Amniotic stem cell (primary cell): ENCODE data around the gene ART1.
"Not testable (repeated sequence)": the region's sequence is repeated elsewhere in the genome, so short reads cannot be mapped to it uniquely, and the experiment has no call there.

Experiments
- DNase-seq: peaks from one replicate; lab custom pipeline; 2025; lab: John Stamatoyannopoulos, UW

ART1 gene

DNA sequence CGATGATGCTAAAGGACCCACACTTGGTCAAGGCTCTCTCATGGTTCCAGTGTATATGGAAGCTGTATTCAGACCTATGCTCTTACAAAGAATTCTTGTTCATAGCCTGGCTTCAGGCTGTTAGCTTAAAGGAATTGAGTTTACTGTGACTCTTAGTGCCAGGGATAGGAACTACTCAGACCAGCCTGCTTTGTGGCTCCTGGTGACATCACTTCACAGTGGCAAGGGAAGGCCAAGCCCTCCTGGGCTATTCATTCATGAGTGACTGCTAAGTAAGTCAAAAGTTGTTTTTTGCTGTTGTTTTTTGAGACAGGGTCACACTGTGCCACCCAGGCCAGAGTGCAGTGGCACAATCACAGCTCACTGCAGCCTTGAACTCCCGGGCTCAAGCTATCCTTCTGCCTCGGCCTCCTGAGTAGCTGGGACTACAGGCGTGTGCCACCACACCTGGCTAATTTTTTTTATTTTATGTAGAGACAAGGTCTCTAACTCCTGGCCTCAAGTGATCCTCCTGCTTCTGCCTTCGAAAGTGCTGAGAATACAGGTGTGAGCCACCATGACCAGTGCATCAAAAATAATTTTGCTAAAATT, 12.8 kb upstream of the ART1 start:
- DNase-seq = no peak

DNA sequence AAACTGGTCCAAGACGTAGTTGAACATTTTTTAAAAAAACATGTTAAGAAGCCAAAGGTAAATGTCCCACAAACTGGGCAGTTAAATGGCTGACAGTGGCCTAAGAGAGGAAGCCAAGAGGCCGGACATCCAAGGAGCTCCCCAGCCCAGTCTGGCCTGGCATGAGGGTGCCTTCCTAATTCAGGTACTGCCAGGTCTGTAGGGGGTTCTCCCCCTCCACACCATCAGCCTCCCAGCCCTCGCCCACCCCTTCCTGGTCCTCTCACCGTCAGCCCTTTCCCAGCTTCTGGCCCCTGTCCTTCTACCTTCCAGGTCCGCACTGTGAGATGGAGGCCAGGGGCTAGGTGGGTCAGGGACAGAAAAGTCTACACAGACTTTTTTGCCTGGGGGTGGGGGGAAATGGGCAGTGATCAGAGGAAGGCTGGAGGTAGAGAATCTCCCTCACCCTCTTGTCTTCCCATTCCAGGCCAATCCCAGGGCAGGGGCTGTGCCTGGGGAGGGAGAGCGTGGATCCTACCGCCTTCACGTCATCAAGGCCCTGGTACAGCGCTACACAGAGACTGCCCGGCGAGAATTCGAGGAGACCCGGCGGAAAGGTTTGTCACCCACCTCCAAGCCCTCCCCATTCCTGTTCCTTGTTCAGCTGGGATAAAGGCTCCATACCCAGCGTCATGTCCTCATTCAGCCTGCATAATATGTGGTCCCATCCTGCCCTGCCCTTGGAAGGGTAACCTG, 9.1 kb upstream of the ART1 start:
- no peak for DNase-seq

DNA sequence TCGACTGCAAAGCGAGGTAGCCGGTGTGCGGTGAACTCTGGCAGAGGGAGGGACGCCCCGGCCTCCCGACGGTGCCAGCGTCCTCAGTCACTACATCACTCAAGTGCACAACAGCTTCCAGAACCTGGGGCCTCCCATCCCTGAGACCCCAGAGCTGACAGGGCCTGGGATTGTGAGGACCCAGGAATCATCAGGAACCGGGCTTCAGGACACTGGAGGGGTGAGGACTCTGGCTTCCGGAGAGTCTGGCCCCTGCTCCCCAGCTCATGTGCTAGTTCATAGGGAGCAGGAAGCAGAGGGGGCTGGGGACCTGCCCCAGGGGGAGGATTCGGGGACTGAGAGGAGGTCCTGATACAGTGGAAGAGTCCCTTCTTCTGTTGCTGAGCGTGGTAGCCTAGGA, 7.7 kb upstream of the ART1 start:
- no peak for DNase-seq

DNA sequence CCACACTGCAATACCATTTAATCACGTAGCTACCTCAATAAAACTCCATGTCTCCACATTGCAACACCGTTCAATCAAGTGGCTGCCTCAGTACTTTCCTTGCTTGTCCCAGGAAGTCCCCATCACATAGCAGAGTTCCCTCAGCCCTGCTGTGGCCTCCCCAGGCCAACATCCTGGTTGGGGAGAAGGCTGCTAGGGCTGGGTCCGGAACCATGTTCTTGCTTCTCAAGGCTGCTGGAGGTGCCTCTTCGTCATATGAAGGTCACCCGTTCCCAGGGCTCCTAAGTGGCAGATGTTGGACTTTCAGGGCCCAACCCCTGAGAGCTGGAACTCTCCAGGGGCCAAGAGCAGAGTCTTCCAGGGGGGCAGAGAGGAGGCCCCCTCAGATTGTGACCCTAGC, 6.4 kb upstream of the ART1 start:
- no peak for DNase-seq

DNA sequence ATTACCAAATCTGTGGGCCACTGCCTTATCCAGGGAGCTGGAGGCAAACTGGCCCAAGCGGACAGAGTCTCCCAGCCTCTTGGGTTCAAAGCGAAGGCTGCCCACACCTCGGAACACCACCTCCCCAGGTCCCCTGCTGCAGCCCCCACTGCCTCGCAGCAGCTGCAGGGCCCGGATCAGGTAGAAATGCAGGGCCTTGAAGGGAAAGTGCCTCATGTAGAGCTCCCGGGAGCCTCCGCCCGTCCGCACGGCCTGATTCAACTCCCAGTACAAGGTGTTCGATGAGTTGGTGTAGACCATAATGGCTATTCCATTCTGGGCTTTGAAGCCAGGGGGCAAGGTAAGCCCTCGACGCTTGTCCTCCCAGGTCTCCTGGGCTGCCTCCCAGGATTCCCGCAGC, 5.1 kb upstream of the ART1 start:
- no peak for DNase-seq

DNA sequence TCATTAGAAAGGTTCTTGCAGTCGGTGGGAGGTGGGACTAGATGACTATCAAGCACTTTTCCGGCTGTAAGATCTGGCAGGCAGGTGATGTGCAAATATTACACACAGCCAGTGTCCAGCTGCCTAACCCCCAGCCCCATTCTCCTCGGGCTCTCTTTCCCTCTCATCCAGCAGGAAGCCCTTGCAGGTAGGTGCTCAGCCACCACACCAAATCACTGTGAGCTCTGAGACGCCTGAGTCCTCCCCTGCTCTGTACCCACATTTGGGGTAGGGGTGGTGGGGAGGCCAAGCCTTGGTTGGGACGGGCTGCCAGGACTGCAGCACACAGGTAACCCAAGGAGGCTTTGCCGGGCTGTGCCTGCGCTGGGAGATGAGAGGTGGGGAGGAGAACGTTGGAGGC, 3.7 kb upstream of the ART1 start:
- no peak for DNase-seq

DNA sequence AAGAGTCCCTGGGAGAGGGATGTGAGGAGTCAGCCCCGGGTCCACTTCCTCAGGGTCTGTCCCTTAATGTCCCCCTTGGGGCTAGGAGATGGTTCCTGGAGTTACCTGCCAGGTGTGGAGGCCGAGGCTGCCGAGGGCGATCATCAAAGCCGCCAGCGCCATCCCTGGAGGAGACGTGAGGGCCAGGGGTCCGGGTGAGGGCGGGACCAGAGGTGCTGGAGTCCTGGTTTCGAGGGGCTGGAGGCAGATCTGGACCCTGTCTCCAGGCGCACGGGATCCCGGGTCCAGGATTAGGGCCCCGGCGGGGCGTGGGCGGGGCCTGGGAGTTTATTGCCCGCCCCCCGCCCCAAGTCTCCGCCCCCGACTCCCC, 3.2 kb upstream of the ART1 start, which contains the start of gene ART5:
ART5 (minus strand) TSS at position 292 of the 370 bp plus-strand sequence; CDS start at position 162, 130 bp downstream.
- no peak for DNase-seq

DNA sequence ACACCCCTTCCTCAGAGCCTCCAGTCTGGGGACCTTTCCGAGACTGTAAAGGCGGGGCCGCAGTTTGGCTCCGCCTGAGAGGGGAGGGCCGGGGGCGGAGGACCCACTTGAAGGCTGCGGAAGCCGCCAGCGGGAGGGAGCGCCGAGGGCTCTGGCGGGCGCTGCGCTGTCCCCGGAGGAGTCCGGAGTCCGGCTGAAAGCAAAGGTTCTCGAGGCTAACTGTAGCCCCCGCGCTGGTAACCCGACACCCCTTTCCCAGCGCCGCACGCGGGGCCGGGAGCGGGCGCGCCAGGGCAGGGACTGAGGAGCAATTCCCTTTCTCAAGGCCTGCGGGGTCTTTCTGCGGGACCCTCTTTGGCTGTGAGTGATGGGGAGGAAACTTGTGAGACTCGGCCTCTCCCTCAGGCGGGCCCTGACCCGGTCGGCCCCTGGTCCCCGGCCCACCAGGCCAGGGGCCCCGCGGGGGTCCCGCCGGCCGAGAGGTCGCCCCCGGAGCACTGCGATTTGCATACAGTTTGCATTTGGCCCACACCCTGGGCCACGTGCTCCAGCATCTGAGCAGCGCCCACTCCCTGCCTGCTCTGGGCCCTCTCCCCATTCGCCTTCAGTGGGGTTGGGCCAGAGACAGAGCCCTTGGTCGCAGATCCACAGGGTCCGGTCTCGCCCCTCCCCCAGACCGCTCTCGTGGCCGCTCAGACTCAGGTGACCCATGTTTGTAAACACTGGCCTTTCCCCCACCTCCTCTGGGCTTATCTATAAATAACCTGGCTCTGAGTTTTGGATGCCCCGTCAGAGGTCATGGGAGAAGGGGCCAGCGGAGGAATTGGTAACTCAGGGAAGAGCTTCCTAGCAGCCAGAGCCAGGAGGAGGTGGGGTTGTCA, 2.6 kb upstream of the ART1 start:
- DNase-seq = peak; percentile 32

DNA sequence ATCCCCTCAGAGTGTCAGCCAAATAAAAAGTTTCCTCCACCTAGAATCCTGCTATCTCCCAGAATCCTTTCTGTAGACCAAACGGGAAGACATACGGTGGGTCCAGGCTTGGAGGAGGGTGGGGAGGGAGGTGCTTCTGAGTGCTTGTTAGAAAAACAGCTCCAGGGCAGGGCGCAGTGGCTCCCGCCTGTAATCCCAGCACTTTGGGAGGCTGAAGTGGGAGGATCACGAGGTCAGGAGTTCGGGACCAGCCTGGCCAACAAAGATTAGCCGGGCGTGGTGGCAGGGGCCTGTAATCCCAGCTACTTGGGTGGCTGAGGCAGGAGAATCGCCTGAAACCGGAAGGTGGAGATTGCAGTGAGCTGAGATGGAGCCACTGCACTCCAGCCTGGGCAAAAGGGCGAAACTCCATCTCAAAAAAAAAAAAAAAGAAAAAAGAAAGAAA, 1.8 kb upstream of the ART1 start:
- not testable (repeated sequence) for DNase-seq

DNA sequence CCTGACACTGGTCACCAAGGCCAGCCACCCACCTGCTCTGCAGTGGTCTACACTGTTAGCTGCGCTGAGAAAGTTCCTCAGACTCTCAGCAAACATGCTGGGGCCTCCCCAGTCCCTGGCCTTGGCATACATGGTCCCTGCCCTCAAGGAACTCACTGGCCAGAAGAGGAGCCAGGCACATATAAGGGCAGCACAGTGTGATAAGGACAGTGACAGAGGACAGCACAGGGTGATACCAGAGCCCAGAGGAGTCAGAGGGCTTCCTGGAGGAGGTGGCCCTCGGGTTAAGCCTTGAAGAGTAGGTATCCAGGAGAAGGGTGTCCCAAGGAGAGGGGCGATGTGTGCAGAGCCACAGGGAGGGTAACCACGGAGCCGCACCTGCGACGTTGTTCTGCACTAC, 624 bp downstream of the ART1 start:
- no peak for DNase-seq

DNA sequence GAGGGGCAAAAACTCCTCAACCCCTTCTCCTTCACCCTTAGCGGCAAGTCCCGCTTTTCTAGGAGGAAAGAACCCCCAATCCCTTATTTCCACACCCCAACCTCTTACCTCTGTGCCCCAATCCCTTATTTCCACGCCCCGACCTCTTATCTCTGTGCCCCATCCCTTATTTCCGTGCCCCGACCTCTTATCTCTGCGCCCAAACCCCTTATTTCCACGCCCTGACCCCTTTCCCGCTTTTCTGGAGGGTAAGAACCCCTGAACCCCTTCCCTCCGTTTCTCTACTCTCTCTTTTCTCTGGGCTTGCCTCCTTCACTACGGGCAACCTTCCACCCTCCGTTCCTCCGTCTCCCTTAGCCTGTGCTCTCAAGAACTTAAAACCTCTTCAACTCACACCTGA, 3.9 kb downstream of the ART1 start:
- not testable (repeated sequence) for DNase-seq

DNA sequence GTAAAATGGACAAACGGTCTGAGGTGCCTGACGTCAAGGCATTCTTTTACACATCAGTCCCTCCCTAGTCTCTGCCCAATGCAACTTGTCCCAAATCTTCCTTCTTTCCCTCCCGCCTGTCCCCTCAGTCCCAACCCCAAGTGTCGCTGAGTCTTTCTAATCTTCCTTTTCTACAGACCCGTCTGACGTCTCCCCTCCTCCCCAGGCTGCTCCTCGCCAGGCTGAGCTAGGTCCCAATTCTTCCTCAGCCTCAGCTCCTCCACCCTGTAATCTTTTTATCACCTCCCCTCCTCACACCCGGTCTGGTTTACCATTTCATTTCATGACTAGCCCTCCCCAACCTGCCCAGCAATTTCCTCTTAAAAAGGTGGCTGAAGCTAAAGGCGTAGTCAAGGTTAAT, 4.4 kb downstream of the ART1 start:
- not testable (repeated sequence) for DNase-seq

DNA sequence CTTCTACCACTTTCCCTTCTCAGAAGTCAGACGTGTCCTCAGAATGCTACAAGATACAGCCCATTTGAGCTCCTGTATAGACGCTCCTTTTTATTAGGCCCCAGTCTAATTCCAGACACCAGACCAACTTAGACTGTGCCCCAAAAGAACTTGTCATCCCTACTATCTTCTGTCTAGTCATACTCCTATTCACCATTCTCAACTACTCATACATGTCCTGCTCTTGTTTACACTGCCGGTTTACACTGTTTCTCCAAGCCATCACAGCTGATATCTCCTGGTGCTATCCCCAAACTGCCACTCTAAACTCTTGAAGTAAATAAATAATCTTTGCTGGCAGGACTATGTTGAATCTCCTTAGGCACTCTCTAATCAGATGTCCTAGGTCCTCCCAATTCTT, 7.6 kb downstream of the ART1 start:
- DNase-seq = not testable (repeated sequence)

DNA sequence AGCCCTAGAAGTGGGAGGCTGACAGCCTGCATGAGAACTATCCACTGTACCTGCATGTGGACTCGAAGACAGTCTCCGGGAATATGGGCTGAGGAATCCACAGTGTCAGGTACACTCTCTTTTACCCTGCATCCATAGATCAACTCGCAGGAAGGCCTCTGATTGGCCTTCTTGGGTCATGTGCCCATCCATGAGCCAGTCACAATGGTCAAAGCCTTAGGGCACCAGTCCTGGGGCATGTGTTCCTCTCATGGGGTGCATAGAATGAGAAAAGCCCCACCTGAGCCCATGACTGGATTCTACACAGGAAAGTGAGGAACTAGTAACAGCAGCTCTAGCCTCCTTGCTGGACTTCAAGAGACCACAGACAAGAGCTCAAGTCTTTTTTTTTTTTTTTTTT, 10.6 kb downstream of the ART1 start:
- no peak for DNase-seq

DNA sequence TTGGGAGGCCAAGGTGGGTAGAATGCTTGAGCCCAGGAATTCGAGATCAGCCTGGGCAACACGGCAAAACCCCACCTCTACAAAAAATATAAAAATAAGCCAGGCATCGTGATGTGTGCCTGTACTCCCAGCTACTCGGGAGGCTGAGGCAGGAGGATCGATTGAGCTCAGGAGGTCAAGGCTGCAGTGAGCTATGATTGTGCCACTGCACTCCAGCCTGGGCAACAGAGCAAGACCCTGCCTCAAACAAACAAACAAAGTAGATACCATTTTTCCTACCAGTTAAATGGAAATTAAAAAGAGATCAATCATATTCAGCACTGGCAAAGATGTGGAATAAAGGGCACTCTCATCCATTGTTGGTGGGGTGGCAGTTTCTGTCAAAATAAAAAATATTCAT, 12.4 kb downstream of the ART1 start:
- not testable (repeated sequence) for DNase-seq

DNA sequence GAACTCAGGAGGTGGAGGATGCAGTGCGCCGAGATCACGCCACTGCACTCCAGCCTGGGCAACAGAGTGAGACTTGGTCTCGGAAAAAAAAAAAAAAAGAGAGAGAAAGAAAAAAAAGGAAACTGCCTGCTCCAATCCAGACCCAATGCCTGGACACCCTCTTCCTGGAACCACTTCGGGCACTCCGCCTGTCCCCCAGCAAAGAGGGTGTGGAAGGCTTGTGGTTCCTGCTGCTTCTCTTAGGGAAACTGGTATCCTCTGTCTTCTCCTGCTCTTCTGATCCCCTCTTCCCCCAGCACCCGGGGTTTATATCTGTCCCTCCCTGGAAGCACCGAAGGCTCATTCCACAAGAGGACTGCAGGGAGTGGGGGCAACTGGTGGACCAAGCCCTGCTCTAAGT, 13.3 kb downstream of the ART1 start:
- no peak for DNase-seq

DNA sequence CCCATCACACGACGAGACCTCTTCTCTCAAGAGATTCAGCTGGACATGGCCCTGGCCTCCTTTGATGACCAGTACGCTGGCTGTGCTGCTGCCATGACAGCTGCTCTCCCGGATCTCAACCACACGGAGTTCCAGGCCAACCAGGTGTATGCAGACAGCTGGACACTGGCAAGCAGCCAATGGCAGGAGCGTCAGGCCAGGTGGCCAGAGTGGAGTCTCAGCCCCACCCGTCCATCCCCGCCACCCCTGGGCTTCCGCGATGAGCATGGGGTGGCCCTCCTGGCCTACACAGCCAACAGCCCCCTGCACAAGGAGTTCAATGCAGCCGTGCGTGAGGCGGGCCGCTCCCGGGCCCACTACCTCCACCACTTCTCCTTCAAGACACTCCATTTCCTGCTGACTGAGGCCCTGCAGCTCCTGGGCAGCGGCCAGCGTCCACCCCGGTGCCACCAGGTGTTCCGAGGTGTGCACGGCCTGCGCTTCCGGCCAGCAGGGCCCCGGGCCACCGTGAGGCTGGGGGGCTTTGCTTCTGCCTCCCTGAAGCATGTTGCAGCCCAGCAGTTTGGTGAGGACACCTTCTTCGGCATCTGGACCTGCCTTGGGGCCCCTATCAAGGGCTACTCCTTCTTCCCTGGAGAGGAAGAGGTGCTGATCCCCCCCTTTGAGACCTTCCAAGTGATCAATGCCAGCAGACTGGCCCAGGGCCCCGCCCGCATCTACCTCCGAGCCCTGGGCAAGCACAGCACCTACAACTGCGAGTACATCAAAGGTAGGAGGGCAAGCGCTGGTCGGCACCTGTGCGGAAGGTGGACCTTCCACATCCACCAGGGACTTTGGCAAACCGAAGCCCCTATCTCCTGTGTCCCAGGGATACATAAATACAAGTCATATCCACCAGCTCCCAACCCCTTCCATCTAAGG, 14.9 kb downstream of the ART1 start:
- DNase-seq = no peak

DNA sequence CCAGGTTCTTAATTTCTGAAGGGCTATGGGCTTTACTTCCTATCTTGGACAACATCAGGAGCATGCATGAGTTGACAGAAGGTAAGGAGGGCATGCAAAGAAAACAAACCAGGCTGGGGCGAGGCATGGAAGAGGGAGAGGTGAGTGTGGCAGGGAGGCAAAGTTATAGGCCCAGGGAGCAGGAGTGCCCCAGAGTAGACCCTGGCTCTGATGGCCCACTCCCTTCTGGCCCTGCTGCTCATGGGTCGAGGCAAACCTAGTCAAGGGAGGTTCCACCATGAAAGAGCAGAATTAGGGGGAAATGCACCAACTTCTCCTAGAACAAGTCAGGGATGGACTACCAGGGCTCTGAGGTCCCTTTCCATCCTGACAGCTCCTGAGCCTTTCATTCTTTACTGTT, 16.0 kb downstream of the ART1 start:
- DNase-seq = no peak

DNA sequence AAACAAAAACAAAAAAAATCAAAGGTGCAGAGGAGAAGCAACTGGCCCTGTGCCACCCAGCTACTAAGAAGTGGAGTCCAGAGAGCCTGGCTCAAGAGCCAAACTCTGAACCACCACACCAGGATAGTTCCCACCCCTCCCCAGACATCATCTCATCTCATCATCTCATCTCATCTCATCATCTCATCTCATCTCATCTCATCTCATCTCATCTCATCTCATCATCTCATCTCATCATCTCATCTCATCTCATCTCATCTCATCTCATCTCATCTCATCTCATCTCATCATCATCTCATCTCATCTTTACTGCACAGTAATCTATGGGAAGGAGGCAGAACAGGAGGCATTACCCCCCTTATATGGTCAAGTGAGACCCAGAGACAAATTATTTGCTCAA, 17.9 kb downstream of the ART1 start:
- DNase-seq = no peak

DNA sequence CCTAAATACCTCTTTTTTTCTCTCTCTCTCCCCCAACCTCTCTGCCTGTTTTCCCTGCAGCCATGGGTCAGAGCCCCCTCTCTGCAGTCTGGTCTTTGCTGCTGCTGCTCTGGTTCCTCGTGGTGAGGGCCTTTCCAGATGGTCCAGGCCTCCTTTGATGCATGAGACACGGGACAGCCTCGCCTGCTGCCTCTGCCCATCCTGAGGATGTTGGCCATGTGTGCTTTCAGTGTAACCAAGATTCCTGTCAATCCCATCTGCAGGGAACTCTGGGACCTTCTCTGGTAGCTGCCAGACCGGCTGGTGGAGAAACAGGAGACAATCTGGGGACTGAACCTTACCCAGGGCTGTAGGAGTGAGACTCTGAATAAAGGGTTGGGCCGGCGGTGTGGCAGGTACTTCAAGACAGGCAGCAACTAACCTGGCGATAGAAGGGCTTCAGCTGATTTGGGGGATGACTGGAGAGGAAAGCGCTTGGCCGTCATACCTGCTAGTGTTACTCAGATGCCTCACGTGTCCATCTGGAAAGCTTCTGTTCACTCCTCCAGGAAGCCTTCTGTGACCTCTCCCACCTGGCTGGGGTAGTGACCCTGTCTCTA, 19.2 kb downstream of the ART1 start:
- no peak for DNase-seq

DNA sequence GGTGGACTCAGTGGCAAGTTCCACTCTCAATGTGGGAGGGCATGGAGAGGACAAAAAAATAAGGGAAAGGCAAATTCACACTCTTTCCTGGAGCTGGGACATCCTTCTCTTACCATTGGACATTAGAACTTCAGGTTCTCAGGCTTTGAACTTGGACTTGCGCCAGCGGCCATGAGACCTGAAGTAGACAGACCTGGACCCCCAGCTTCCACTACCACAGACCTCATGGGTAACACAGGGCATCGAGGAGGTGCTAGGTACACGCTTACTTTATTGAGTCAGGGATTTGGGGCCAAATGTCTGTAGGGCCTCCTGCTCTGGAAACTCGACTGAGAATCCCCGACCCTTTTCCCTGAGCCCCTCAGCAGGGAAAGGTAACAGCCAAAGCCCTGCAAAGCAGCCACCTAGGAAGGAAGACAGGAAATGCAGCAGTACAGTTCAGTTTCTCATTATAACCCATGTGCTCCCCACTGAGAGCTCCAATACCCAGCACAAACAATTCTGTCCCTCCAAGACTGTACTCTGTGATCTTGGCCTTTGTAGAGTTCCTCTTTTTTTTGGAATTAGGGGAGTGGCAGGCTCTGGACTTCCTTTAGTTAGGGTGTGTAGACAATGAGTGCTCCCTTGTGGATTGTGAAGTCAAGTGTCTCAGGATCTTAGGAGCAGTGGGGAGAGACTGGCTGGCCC, 20.6 kb downstream of the ART1 start:
- no peak for DNase-seq
